H7 (cell line): ENCODE data around the gene MRPL37. TPM values are rescaled to one million over a fixed set of nuclear protein-coding genes. Genes with fewer than 3 reads are reported as not detected.
"Not testable (repeated sequence)": the region's sequence is repeated elsewhere in the genome, so short reads cannot be mapped to it uniquely, and the experiment has no call there.

Experiments
- DNase-seq: peaks from one replicate; pipeline ENCODE4 v3.0.0; 2012
- H3K27me3 ChIP-seq: 2 replicates; pipeline ENCODE4 v1.6.0; 2011; ENCODE audit warnings: mild to moderate bottlenecking, low read length; ENCODE audit not compliant: control insufficient read depth, insufficient read depth
- H3K36me3 ChIP-seq: replicated peaks from 2 replicates; pipeline ENCODE4 v1.5.1; 2011; ENCODE audit warnings: low read length; ENCODE audit not compliant: control insufficient read depth, insufficient read depth
- H3K4me3 ChIP-seq: 2 replicates; pipeline ENCODE4 v1.5.1; 2011; ENCODE audit warnings: low read depth, mild to moderate bottlenecking, control low read depth, low read length, moderate library complexity; ENCODE audit not compliant: insufficient read depth
- total RNA-seq: library from RNA; depleted of rRNA; stranded (reverse); fragments of >200 nt; shearing (Covaris generic); gene quantifications from 2 replicates; pipeline ENCODE4 v1.2.3, GENCODE V29; 2014

MRPL37 gene
- total RNA-seq, 1 experiment from 2014 or later = 275 TPM

DNA sequence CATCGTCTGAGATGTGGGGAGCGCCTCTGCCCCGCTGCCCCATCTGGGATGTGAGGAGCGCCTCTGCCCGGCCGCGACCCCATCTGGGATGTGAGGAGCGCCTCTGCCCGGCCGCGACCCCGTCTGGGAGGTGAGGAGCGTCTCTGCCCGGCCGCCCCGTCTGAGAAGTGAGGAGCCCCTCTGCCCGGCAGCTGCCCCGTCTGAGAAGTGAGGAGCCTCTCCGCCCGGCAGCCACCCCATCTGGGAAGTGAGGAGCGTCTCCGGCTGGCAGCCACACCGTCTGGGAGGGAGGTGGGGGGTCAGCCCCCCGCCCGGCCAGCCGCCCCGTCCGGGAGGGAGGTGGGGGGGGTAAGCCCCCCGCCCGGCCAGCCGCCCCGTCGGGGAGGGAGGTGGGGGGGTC, 33.2 kb downstream of the MRPL37 start:
- DNase-seq, H3K36me3 ChIP-seq, H3K4me3 ChIP-seq, H3K27me3 ChIP-seq: not testable (repeated sequence)

DNA sequence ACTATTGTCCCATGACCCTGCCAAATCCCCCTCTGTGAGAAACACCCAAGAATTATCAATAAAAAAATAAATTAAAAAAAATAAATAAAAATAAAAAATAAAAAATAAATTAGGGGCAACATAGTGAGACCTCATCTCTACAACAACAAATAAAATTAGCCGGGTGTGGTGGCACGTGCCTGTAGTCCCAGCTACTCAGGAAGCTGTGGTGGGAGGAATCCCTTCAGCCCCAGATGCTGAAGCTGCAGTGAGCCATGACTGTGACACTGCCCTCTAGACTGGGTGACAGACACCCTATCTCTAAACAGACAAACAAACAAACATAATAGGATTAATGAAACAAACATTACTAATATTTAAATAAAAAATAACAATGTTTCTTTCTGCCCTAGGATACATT, 34.3 kb downstream of the MRPL37 start:
- no peak overlapping the region for H3K4me3 ChIP-seq
- H3K36me3 ChIP-seq = peaks cover 8% of the 10 kb centered on the region
- no peak for DNase-seq
- H3K27me3 ChIP-seq = no peaks in the 10 kb centered on the region

DNA sequence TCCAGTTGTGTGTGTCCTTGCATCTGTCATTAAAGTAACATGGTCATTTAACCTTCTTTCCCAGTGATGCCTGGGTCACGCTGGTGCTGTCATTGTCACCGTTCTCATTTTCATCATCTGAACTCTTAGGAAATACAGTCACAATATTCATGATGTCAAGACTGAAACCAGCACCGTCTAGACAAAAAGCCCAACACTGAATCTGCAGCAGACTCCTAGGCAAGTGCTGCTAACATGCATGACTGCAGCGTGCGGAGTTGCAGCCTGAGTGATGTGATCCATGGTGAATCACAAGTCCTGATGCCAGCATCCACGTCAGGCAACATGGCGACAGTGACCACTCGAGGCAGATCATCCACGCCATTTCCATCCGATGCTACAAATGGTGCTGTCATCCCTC, 37.6 kb downstream of the MRPL37 start:
- no peak for DNase-seq
- Histone ChIP-seq H3K27me3 (no peaks in the 10 kb centered on the region), H3K4me3 (no peak overlapping the region), H3K36me3 (peaks cover 12% of the 10 kb centered on the region)

DNA sequence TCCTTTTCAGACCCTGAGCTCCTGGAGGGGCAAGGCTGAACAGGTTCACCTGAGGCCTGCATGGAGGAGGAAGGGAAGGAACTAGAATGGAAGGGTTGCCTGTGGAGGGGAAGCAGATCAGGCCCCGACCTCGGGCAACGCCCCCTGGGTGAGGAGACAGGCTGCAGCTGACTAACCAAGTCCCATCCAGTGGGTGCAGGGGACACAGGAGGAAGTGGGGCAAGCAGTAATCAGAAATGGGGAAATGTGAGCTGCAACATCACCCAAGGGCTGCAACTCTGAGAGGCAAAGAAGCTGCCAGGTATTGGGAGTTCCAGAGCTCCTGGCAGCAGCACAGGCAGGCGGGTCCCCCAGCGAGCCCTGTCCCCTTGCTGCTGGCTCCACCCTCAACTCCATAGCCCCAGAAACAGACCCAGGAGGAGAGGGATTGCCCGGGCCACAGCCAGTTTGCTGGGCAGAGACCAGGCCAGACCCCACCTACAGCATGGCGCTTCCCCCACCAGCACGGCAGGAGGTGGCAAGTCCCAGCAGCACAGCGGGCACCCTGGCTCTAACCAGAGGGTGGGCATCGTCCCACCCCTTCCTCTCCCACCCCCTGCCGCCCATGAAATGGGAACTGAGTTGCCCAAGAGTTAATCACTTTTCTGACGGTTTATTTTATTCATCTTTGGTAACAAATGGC, 38.5 kb downstream of the MRPL37 start:
- peaks cover 13% of the 10 kb centered on the region for H3K36me3 ChIP-seq
- DNase-seq = no peak
- H3K4me3 ChIP-seq = no peak overlapping the region
- no peaks in the 10 kb centered on the region for H3K27me3 ChIP-seq

DNA sequence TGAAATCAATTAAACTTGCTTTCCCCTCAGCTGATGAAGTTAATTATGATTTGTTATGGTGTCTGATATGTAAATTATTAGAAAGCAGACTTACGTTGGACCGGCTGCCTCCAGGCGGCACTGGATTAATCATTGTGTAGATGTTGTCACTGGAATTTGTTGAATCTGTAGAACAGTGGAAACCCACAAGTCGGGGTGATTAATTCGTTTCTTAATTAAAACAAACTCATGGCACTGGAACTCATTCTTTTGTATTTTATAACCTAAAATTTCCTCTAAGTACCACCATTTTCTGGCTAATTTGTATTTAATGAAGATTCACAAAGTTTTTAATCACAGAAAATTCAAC, 39.0 kb downstream of the MRPL37 start:
- Histone ChIP-seq H3K36me3 (peaks cover 13% of the 10 kb centered on the region), H3K4me3 (no peak overlapping the region), H3K27me3 (no peaks in the 10 kb centered on the region)
- no peak for DNase-seq

DNA sequence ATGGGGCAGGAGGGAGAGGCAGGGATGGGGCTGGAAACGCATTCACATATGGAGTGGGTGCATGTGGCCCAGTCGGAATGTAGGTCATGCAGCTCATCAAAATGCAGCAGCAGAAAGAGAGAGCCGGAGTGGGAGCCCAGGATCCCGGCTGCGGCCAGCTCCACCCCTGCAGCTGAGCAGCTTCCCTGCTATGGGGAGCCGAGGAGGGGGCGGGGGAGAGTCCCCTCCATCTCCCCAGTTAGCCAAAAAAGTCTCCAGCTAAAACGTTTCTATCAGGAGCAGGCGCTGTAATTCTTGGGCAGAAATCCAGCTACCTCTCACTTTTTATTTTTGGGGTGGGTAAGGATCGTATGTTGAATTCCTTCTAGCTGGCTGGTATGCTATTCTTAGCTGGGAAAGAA, 39.7 kb downstream of the MRPL37 start:
- peaks cover 13% of the 10 kb centered on the region for H3K36me3 ChIP-seq
- no peak for DNase-seq
- no peaks in the 10 kb centered on the region for H3K27me3 ChIP-seq

DNA sequence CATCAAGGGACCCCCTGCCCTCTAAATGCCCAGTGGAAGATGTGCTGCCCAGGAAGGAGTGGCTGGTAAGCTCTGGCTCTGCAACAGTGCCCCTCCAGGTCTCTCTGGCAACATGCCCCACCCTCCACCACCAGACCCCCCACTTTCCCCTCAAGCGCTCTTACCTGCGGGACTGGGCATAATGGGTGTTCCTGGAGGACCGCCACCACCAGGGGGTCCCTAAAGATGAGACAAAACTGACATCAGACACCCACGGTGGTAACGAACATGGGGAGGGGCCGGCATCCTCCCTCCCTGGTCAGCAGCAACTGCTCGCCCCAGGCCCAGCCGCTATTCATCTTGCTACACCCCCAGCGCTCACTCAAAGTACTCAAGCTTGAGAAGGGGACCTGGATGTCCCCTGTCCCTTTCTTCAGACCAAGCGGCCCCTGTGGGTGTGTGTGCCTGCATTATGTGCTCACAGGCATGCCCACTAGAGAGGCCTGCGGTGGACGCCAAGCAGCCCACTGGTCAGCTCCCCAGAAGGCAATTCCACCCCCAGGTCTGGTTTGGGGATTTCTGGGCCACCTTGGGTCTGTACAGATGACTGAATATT, 40.9 kb downstream of the MRPL37 start:
- H3K36me3 ChIP-seq = peaks cover 15% of the 10 kb centered on the region

More for the DNA sequence above, 39.7 kb downstream of the MRPL37 start:
- no peak overlapping the region for H3K4me3 ChIP-seq

DNA sequence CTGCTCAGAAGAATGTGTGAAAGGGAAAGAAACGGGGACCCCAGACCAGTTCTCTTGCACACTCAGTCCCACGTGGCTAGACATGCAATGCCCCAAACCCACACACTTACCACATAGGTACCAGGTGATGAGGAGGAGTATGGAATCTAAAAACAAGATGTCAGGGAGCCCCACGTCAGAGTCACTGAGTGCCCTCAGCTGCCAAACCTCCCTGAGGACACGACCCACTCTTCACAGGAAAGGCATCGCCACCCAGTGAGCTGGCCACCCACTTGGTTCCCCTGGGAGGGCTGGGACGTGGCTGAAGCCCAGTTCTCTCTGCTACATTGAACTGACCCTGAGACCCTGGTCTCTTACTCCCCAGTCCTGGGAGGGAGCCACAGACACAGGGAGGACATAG, 41.4 kb downstream of the MRPL37 start:
- H3K36me3 ChIP-seq = peaks cover 15% of the 10 kb centered on the region

More for the DNA sequence above, 40.9 kb downstream of the MRPL37 start:
- DNase-seq = no peak
- Histone ChIP-seq H3K4me3 (no peak overlapping the region), H3K27me3 (no peaks in the 10 kb centered on the region)

DNA sequence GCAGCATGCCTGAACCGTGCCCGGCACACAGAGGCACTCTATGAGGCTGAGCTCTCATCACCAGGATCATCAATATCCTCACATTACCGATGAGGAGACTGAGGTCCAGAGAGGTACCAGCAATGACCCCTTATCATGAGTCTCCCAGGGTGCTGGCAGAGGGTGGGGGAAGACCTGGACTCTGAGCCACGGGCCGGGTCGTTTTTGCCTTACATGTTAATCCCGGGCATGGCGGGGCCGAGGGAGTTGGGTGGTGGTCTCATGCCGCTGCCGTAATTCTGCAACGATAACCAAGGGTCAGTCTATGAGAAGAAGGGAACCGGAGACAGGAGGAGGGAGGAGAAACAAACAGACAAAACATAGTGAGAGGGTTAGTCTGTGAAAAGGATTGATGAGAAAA, 43.1 kb downstream of the MRPL37 start:
- no peaks in the 10 kb centered on the region for H3K27me3 ChIP-seq
- peaks cover 12% of the 10 kb centered on the region for H3K36me3 ChIP-seq
- no peak overlapping the region for H3K4me3 ChIP-seq
- DNase-seq = no peak

More for the DNA sequence above, 41.4 kb downstream of the MRPL37 start:
- no peaks in the 10 kb centered on the region for H3K27me3 ChIP-seq
- H3K4me3 ChIP-seq = no peak overlapping the region
- no peak for DNase-seq

DNA sequence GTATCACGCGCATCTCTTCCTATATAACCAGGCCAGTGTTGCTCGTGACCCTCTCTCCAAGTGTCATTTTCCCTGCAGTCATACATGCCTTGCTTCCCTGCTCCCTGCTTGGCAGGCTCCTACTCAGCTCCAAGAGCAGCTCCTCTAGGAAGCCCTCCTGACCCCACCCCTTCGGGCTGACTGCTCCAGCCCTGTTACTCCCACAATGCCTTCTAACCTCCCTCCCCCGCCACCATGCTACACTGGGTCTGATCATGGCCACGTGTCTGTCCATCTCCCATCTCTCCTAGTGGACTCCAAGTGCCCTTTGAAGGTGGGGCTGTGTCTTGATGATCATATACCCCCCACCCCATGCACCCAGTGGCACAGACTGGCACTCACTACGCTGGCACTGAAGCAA, 44.7 kb downstream of the MRPL37 start:
- no peak for DNase-seq
- H3K4me3 ChIP-seq = no peak overlapping the region
- H3K36me3 ChIP-seq = peaks cover 9% of the 10 kb centered on the region
- H3K27me3 ChIP-seq = no peaks in the 10 kb centered on the region

DNA sequence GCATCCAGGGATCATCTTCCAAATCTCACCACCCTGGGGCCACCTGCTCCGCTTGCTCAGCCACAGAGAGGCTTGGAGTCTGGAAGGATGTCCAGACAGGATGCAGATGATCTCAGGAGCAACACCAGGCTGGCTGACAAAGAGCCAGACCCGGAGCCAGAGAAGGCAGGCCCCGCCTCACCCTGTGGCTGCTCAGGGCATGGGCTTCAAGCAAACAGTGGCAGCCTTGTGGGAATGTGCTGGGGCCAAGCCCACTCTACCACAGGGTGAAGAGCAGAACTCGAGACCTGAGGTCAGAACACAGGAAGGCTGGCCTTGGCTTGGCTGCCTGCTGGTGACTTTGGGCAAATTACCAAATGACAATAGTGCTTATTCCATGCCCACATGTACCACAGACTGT, 45.5 kb downstream of the MRPL37 start:
- peaks cover 9% of the 10 kb centered on the region for H3K36me3 ChIP-seq
- no peak overlapping the region for H3K4me3 ChIP-seq
- no peak for DNase-seq
- no peaks in the 10 kb centered on the region for H3K27me3 ChIP-seq

DNA sequence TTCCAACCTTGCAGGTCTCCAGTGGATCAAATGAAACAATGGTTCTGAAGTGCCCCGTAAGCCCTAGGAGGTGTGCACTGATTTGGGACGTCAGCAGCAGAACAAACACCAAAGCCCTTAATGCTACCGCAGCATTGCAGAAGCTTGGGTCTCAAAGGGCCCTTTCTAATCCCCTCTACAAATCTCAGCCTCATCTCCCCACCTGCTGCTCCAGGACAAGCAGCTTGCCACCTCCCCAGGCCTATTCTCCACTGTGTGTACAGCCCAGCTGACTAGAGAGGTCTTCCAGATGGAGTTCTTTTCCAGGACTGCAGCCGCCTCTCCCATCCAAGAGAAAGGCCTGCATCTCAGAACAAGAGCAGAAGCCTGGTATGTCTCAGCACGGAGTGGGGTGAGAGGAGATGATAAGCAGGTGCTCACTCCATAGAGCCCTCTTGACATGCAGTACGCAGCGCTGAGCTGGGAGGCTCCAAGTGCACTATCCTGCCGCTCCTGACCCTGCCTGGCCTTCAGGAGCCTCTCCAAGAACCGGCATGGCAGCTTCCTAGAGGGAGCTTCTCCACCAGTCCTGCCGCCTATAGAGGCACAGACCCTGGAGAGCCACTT, 46.3 kb downstream of the MRPL37 start:
- Histone ChIP-seq H3K4me3 (no peak overlapping the region), H3K36me3 (peaks cover 9% of the 10 kb centered on the region), H3K27me3 (no peaks in the 10 kb centered on the region)
- DNase-seq = no peak

DNA sequence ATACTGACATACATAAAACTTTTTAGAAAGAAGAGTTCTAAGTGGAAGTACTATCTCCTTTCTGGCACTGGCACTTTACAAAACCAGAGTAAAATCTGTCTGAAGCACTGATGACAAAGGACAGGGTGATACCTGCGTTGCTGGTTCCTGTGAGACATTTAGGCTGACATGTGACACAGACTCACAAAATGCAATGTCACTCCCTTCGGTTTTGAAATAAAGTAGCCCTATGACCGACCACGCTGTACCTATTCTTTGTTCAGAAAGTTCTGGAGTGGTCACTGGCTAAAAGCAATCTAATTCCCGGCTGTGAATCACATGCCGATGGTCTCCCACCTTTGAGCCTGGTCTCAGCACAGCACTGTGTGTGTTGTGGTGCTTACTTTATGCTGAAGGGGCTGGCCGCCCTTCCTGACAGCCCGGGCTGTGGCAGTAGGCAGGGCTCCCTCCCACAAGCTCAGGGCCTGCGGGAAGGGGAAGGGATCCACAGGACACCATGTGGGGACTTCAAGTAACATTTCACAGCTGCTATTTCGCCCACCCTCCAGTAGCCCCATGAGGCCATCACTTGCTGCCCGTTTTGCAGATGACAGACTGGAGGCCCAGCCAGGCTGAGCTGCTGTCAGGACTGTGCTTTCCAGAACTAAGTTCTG, 48.0 kb downstream of the MRPL37 start:
- Histone ChIP-seq H3K27me3 (no peaks in the 10 kb centered on the region), H3K4me3 (no peak overlapping the region), H3K36me3 (peaks cover 6% of the 10 kb centered on the region)
- DNase-seq = no peak

DNA sequence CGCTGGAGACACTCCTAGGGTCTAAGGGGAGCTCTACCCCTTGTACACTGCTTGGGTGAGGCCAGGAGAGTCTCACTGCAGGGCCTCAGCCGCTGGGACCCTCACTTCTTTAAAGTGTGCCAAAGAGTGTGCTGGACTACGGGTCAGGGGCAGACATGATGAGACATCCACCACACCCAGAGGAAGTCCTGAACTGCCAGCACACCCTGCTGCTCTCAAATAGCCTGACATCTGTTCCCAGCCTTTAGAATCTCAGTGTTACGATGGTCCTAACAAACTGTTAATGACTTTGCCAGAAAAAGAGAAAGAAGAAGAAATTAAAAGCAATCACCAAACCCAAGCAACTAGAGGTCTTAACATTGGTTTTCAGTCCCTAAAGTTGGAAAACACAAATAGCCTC, 49.0 kb downstream of the MRPL37 start:
- H3K27me3 ChIP-seq = no peaks in the 10 kb centered on the region
- H3K4me3 ChIP-seq = no peak overlapping the region
- no peak for DNase-seq
- peaks cover 5% of the 10 kb centered on the region for H3K36me3 ChIP-seq
